ENCODE data around the gene ACAA2. TPM values are rescaled to one million over a fixed set of nuclear protein-coding genes. Genes with fewer than 3 reads are reported as not detected.

Gene ACAA2
- total and polyA plus RNA-seq, 2 donors, result 44.5 to 54.5 TPM

- Histone ChIP-seq H3K27me3 (ENCODE audit: control insufficient read depth in 2 of 2, insufficient read depth in 1 of 2, low read length in 1 of 2) (no peaks in the 10 kb centered on the region), H3K27ac (ENCODE audit: low read depth in 1 of 2, low read length in 1 of 2) (no peak overlapping the region), H3K36me3 (ENCODE audit: control insufficient read depth in 2 of 2, insufficient read depth in 2 of 2, low read length in 1 of 2) (no peaks in the 10 kb centered on the region), H3K9me3 (ENCODE audit: control insufficient read depth in 2 of 2, insufficient read depth in 1 of 2, low read length in 1 of 2) (peaks cover 0 to 3% of the 10 kb centered on the region in 2 donors), H3K4me1 (ENCODE audit: control insufficient read depth in 2 of 2, insufficient read depth in 2 of 2, low read length in 2 of 2) (no peaks in the 10 kb centered on the region), H3K4me3 (ENCODE audit: low read length in 2 of 2) (no peak overlapping the region)
- no peak for DNase-seq (ENCODE audit: low read depth in 6 of 9, low spot score in 9 of 9)
- 98% methylated on average over 1 of the region's 1 CpG for WGBS
Observed at GRCh38 chr18:49827996-49828395, 14.7 kb upstream of the ACAA2 start.

- Histone ChIP-seq H3K4me1 (ENCODE audit: control insufficient read depth in 2 of 2, insufficient read depth in 2 of 2, low read length in 2 of 2) (peaks cover 13 to 19% of the 10 kb centered on the region in 2 donors), H3K4me3 (ENCODE audit: low read length in 2 of 2) (no peak overlapping the region), H3K27me3 (ENCODE audit: control insufficient read depth in 2 of 2, insufficient read depth in 1 of 2, low read length in 1 of 2) (no peaks in the 10 kb centered on the region), H3K36me3 (ENCODE audit: control insufficient read depth in 2 of 2, insufficient read depth in 2 of 2, low read length in 1 of 2) (no peaks in the 10 kb centered on the region), H3K27ac (ENCODE audit: low read depth in 1 of 2, low read length in 1 of 2) (peak overlapping the region in 1 of 2 donors; percentile 60), H3K9me3 (ENCODE audit: control insufficient read depth in 2 of 2, insufficient read depth in 1 of 2, low read length in 1 of 2) (no peaks in the 10 kb centered on the region)
- 11% methylated on average over 5 of the region's 5 CpGs for WGBS
- peak in 7 of 9 donors; percentile 13 to 75 (median 40) for DNase-seq (ENCODE audit: low read depth in 6 of 9, low spot score in 9 of 9)
Observed at GRCh38 chr18:49819823-49820671, 6.7 kb upstream of the ACAA2 start.

GRCh38 chr18:49819071-49819662 lies 5.8 kb upstream of the ACAA2 start:
- peaks cover 13 to 21% of the 10 kb centered on the region in 2 donors for H3K4me1 ChIP-seq (ENCODE audit: control insufficient read depth in 2 of 2, insufficient read depth in 2 of 2, low read length in 2 of 2)
- no peak for DNase-seq (ENCODE audit: low read depth in 6 of 9, low spot score in 9 of 9)
- H3K4me3 ChIP-seq (ENCODE audit: low read length in 2 of 2), result no peak overlapping the region
- no peaks in the 10 kb centered on the region for H3K9me3 ChIP-seq (ENCODE audit: control insufficient read depth in 2 of 2, insufficient read depth in 1 of 2, low read length in 1 of 2)
- H3K36me3 ChIP-seq (ENCODE audit: control insufficient read depth in 2 of 2, insufficient read depth in 2 of 2, low read length in 1 of 2), result no peaks in the 10 kb centered on the region
- no peak overlapping the region for H3K27ac ChIP-seq (ENCODE audit: low read depth in 1 of 2, low read length in 1 of 2)
- 83% methylated on average over 5 of the region's 5 CpGs for WGBS
- no peaks in the 10 kb centered on the region for H3K27me3 ChIP-seq (ENCODE audit: control insufficient read depth in 2 of 2, insufficient read depth in 1 of 2, low read length in 1 of 2)

- peaks cover 13 to 21% of the 10 kb centered on the region in 2 donors for H3K4me1 ChIP-seq (ENCODE audit: control insufficient read depth in 2 of 2, insufficient read depth in 2 of 2, low read length in 2 of 2)
- H3K27ac ChIP-seq (ENCODE audit: low read depth in 1 of 2, low read length in 1 of 2), result no peak overlapping the region
- no peaks in the 10 kb centered on the region for H3K27me3 ChIP-seq (ENCODE audit: control insufficient read depth in 2 of 2, insufficient read depth in 1 of 2, low read length in 1 of 2)
- H3K4me3 ChIP-seq (ENCODE audit: low read length in 2 of 2), result no peak overlapping the region
- no peak for DNase-seq (ENCODE audit: low read depth in 6 of 9, low spot score in 9 of 9)
- H3K36me3 ChIP-seq (ENCODE audit: control insufficient read depth in 2 of 2, insufficient read depth in 2 of 2, low read length in 1 of 2), result no peaks in the 10 kb centered on the region
- WGBS, result 99% methylated on average over 5 of the region's 5 CpGs
- H3K9me3 ChIP-seq (ENCODE audit: control insufficient read depth in 2 of 2, insufficient read depth in 1 of 2, low read length in 1 of 2), result no peaks in the 10 kb centered on the region
Observed at GRCh38 chr18:49817947-49818346, 4.6 kb upstream of the ACAA2 start.

- H3K4me3 ChIP-seq (ENCODE audit: low read length in 2 of 2), result no peak overlapping the region
- WGBS, result 98% methylated on average over 4 of the region's 4 CpGs
Observed at GRCh38 chr18:49815927-49816326, 2.6 kb upstream of the ACAA2 start.

GRCh38 chr18:49814147-49814499 lies 790 bp upstream of the ACAA2 start:
- Histone ChIP-seq H3K27me3 (ENCODE audit: control insufficient read depth in 2 of 2, insufficient read depth in 1 of 2, low read length in 1 of 2) (no peaks in the 10 kb centered on the region), H3K4me3 (ENCODE audit: low read length in 2 of 2) (peak overlapping the region; percentile 82 to 85), H3K9me3 (ENCODE audit: control insufficient read depth in 2 of 2, insufficient read depth in 1 of 2, low read length in 1 of 2) (peaks cover 0 to 2% of the 10 kb centered on the region in 2 donors), H3K27ac (ENCODE audit: low read depth in 1 of 2, low read length in 1 of 2) (peak overlapping the region; percentile 34 to 98), H3K4me1 (ENCODE audit: control insufficient read depth in 2 of 2, insufficient read depth in 2 of 2, low read length in 2 of 2) (peaks cover 8 to 10% of the 10 kb centered on the region in 2 donors), H3K36me3 (ENCODE audit: control insufficient read depth in 2 of 2, insufficient read depth in 2 of 2, low read length in 1 of 2) (no peaks in the 10 kb centered on the region)
- WGBS, result 1% methylated on average over 24 of the region's 24 CpGs
- DNase-seq (ENCODE audit: low read depth in 6 of 9, low spot score in 9 of 9), result peak in 5 of 9 donors; percentile 3 to 44 (median 34)

More at GRCh38 chr18:49815927-49816326, 2.6 kb upstream of the ACAA2 start:
- Histone ChIP-seq H3K27me3 (ENCODE audit: control insufficient read depth in 2 of 2, insufficient read depth in 1 of 2, low read length in 1 of 2) (no peaks in the 10 kb centered on the region), H3K9me3 (ENCODE audit: control insufficient read depth in 2 of 2, insufficient read depth in 1 of 2, low read length in 1 of 2) (no peaks in the 10 kb centered on the region), H3K36me3 (ENCODE audit: control insufficient read depth in 2 of 2, insufficient read depth in 2 of 2, low read length in 1 of 2) (no peaks in the 10 kb centered on the region), H3K27ac (ENCODE audit: low read depth in 1 of 2, low read length in 1 of 2) (no peak overlapping the region), H3K4me1 (ENCODE audit: control insufficient read depth in 2 of 2, insufficient read depth in 2 of 2, low read length in 2 of 2) (peaks cover 21 to 27% of the 10 kb centered on the region in 2 donors)
- DNase-seq (ENCODE audit: low read depth in 6 of 9, low spot score in 9 of 9), result no peak

GRCh38 chr18:49813069-49813318 lies 339 bp downstream of the ACAA2 start:
- H3K9me3 ChIP-seq (ENCODE audit: control insufficient read depth in 2 of 2, insufficient read depth in 1 of 2, low read length in 1 of 2), result peaks cover 2 to 3% of the 10 kb centered on the region in 2 donors
- H3K27ac ChIP-seq (ENCODE audit: low read depth in 1 of 2, low read length in 1 of 2), result peak overlapping the region; percentile 86 to 98
- peaks cover 8% of the 10 kb centered on the region in 2 donors for H3K4me1 ChIP-seq (ENCODE audit: control insufficient read depth in 2 of 2, insufficient read depth in 2 of 2, low read length in 2 of 2)
- no peaks in the 10 kb centered on the region for H3K36me3 ChIP-seq (ENCODE audit: control insufficient read depth in 2 of 2, insufficient read depth in 2 of 2, low read length in 1 of 2)
- H3K27me3 ChIP-seq (ENCODE audit: control insufficient read depth in 2 of 2, insufficient read depth in 1 of 2, low read length in 1 of 2), result no peaks in the 10 kb centered on the region
- peak in 3 of 9 donors; percentile 30 to 47 (median 32) for DNase-seq (ENCODE audit: low read depth in 6 of 9, low spot score in 9 of 9)
- peak overlapping the region; percentile 82 to 85 for H3K4me3 ChIP-seq (ENCODE audit: low read length in 2 of 2)
- WGBS, result 3% methylated on average over 17 of the region's 17 CpGs

- Histone ChIP-seq H3K4me3 (ENCODE audit: low read length in 2 of 2) (peak overlapping the region; percentile 82 to 85), H3K27ac (ENCODE audit: low read depth in 1 of 2, low read length in 1 of 2) (peak overlapping the region in 1 of 2 donors; percentile 98), H3K27me3 (ENCODE audit: control insufficient read depth in 2 of 2, insufficient read depth in 1 of 2, low read length in 1 of 2) (no peaks in the 10 kb centered on the region), H3K36me3 (ENCODE audit: control insufficient read depth in 2 of 2, insufficient read depth in 2 of 2, low read length in 1 of 2) (no peaks in the 10 kb centered on the region), H3K4me1 (ENCODE audit: control insufficient read depth in 2 of 2, insufficient read depth in 2 of 2, low read length in 2 of 2) (peaks cover 8% of the 10 kb centered on the region in 2 donors), H3K9me3 (ENCODE audit: control insufficient read depth in 2 of 2, insufficient read depth in 1 of 2, low read length in 1 of 2) (peaks cover 2 to 3% of the 10 kb centered on the region in 2 donors)
- WGBS, result 72% methylated on average over 13 of the region's 13 CpGs
- peak in 4 of 9 donors; percentile 3 to 19 (median 8) for DNase-seq (ENCODE audit: low read depth in 6 of 9, low spot score in 9 of 9)
Observed at GRCh38 chr18:49812286-49813068, 856 bp downstream of the ACAA2 start.

Data from thymus (tissue), 11 donors.